Breast epithelium (tissue), 3 donors: Measurements from ENCODE around the gene AKT3.

Experiments used
- CTCF ChIP-seq, 3 donors: fragments of 450-650 bp; IDR thresholded peaks; one replicate each; pipeline ENCODE4 v1.5.1; 2016 to 2017; ENCODE audit warnings: antibody characterized with exemption in 3 of 3, mild to moderate bottlenecking in 3 of 3, moderate library complexity in 3 of 3
- POLR2A ChIP-seq: fragments of 450-650 bp; IDR thresholded peaks from one replicate; pipeline ENCODE4 v1.6.1; 2016; ENCODE audit warnings: antibody characterized with exemption, mild to moderate bottlenecking, moderate library complexity

- TF ChIP-seq CTCF (IDR thresholded peaks at IDR 0.05) (no peak), POLR2A (no peak)
Measured at GRCh38 chr1:243559575-243560162, 290.4 kb downstream of the AKT3 start.
